Stimulated activated CD4-positive, alpha-beta T cell treated with anti-CD3 and anti-CD28 coated beads, Interleukin-1b, Interleukin-23, amount 100 ng/mL, for 4 hours (primary cell): ENCODE results near the gene EBF3.

Source experiments
- DNase-seq, 2 donors: peaks; one replicate each; pipeline ENCODE4 v3.0.0-alpha.2; 2020; ENCODE audit warnings: low read depth in 2 of 2

The EBF3 gene

GRCh38 chr10:129959544-129960480 lies 4.3 kb downstream of the EBF3 start:
- DNase-seq = no peak

- no peak for DNase-seq
Measured at GRCh38 chr10:129958629-129959543, 5.2 kb downstream of the EBF3 start.

GRCh38 chr10:129958148-129958628 lies 5.9 kb downstream of the EBF3 start:
- DNase-seq = no peak

GRCh38 chr10:129956876-129957673 lies 7.0 kb downstream of the EBF3 start:
- no peak for DNase-seq

- no peak for DNase-seq
Measured at GRCh38 chr10:129956286-129956670, 7.8 kb downstream of the EBF3 start.

GRCh38 chr10:129955601-129956285 lies 8.3 kb downstream of the EBF3 start:
- no peak for DNase-seq

GRCh38 chr10:129954492-129955315 lies 9.4 kb downstream of the EBF3 start:
- no peak for DNase-seq

- DNase-seq = no peak
Measured at GRCh38 chr10:129953119-129954051, 10.7 kb downstream of the EBF3 start.

- no peak for DNase-seq
Measured at GRCh38 chr10:129952378-129953118, 11.5 kb downstream of the EBF3 start.

GRCh38 chr10:129951970-129952265 lies 12.2 kb downstream of the EBF3 start:
- no peak for DNase-seq

- no peak for DNase-seq
Measured at GRCh38 chr10:129951101-129951969, 12.7 kb downstream of the EBF3 start.

GRCh38 chr10:129950676-129951075 lies 13.4 kb downstream of the EBF3 start:
- DNase-seq = no peak

GRCh38 chr10:129949891-129950291 lies 14.2 kb downstream of the EBF3 start:
- DNase-seq = no peak

- DNase-seq = no peak
Measured at GRCh38 chr10:129949411-129949810, 14.7 kb downstream of the EBF3 start.

GRCh38 chr10:129946859-129947258 lies 17.2 kb downstream of the EBF3 start:
- DNase-seq = no peak

GRCh38 chr10:129945941-129946760 lies 17.9 kb downstream of the EBF3 start:
- DNase-seq = no peak

- no peak for DNase-seq
Measured at GRCh38 chr10:129945526-129945925, 18.5 kb downstream of the EBF3 start.
